Heart right ventricle (tissue), 16 donors: Measurements from ENCODE around the gene SMARCD1. TPM values are rescaled to one million over a fixed set of nuclear protein-coding genes. Genes with fewer than 3 reads are reported as not detected.

Source experiments
- ATAC-seq, 8 donors: fragments of 200-7000 bp; cut with Tn5 transposase; one replicate each; pipeline ENCODE4 v1.9.1; 2020; ENCODE audit warnings: mild to moderate bottlenecking in 8 of 8, moderate library complexity in 8 of 8, moderate number of reproducible peaks in 1 of 8
- DNase-seq, 2 donors: peaks; one replicate each; pipeline ENCODE4 v3.0.0-alpha.2; 2020
- H3K27ac ChIP-seq, 10 donors: fragments of 200-600 bp; sonication (generic) in 2 of 10; one replicate each; pipeline versions ENCODE4 v1.5.0 to v1.8.0; 2020 to 2022; ENCODE audit warnings: mild to moderate bottlenecking in 3 of 10
- H3K27me3 ChIP-seq, 7 donors: fragments of 200-600 bp; one replicate each; pipeline ENCODE4 v1.8.0; 2021 to 2022; ENCODE audit warnings: mild to moderate bottlenecking in 2 of 7
- H3K36me3 ChIP-seq, 9 donors: fragments of 200-600 bp; sonication (generic) in 1 of 9; one replicate each; pipeline versions ENCODE4 v1.5.0 to v1.8.0; 2020 to 2022; ENCODE audit warnings: mild to moderate bottlenecking in 2 of 9
- H3K4me1 ChIP-seq, 9 donors: fragments of 200-600 bp; sonication (generic) in 1 of 9; one replicate each; pipeline versions ENCODE4 v1.5.0 to v1.8.0; 2020 to 2022; ENCODE audit warnings: mild to moderate bottlenecking in 4 of 9
- H3K4me3 ChIP-seq, 10 donors: fragments of 200-600 bp; sonication (generic) in 2 of 10; one replicate each; pipeline versions ENCODE4 v1.5.0 to v1.8.0; 2020 to 2022; ENCODE audit warnings: mild to moderate bottlenecking in 7 of 10, moderate library complexity in 2 of 10
- H3K9me3 ChIP-seq, 11 donors: fragments of 200-600 bp in 10 of 11; sonication (generic) in 2 of 11; one replicate each; pipeline versions ENCODE4 v1.5.0 to v1.8.0; 2013 to 2022; ENCODE audit warnings: mild to moderate bottlenecking in 2 of 11, control low read depth in 1 of 11, moderate library complexity in 1 of 11
- CTCF ChIP-seq, 9 donors: fragments of 200-600 bp; sonication (generic) in 2 of 9; IDR thresholded peaks; one replicate each; pipeline versions ENCODE4 v1.5.0 to v1.8.0; 2021 to 2022; ENCODE audit warnings: antibody characterized with exemption in 9 of 9, mild to moderate bottlenecking in 5 of 9, moderate library complexity in 1 of 9
- WGBS, 2 donors: extraction: QIAGEN DNeasy Blood & Tissue Kit; methylation state at CpG; one replicate each; pipeline ENCODE4 v1.1.7; 2013; ENCODE audit warnings: inconsistent platforms in 1 of 2; 5-methylcytosine and 5-hydroxymethylcytosine counted together
- intact Hi-C, 10 donors: fragments of 100-400 bp; cut with DNase I; formaldehyde crosslinking; loops; one replicate each; pipeline versions ENCODE4 v1.11.1 to v1.14.2; 2022
- polyA plus RNA-seq, 2 donors: library from polyadenylated mRNA; stranded (reverse); fragments of 200-250 nt; gene quantifications; one replicate each; pipeline ENCODE4 v1.2.3, GENCODE V29; 2013
- total RNA-seq, 10 donors: library from RNA; stranded (reverse); fragmentation: NEBNext Ultra II Directional in 3 of 10; extraction: Animal tissue kit (Norgen Biotek cat#: 25700) in 3 of 10; gene quantifications; one replicate each; pipeline versions ENCODE4 v1.2.1 to v1.2.4, GENCODE V29; 2021 to 2023
- donor health status: Arrhythmogenic right ventricular cardiomyopathy.
- donor health status: ischemic (EF 13 %, LVEDD 7.1; RV severe dilation, severe dysfunction).
- donor health status: healthy with polysubstance abuse.
- donor health status: DM: no; HTN: yes; CAD: no.
- donor health status: DM: no; HTN: no; CAD: no.
- donor health status: ischemic (EF 25% LVEDD 6.9; RV normal size, moderate dysfunction).
- donor health status: ischemic (EF 25% LVEDD 5.7; RV mildly dilated, moderate dysfunction).
- donor health status: healthy.
- donor health status: DM: yes; HTN: yes; CAD: no.
- donor health status: Ischemic cardiomyopathy.
- donor health status: ischemic (EF 35%, LVEDD 5.7; RV mildly dilated, moderate dysfunction).
- donor health status: nonischemic (EF 11% LVEDD 7.7; RV severe dilation, severe dysfunction).
- donor health status: DM: yes; HTN: yes; CAD: no.
- donor health status: PGD.
- donor health status: ischemic (EF 29% LVEDD 5.4; RV normal size, mild dysfunction).
- donor health status: nonischemic (EF 23%, LVEDD 6.1; RV moderate dilation, normal function).

The SMARCD1 gene
- total and polyA plus RNA-seq, 12 donors: 12.0 to 24.0 (median 16.0) TPM

DNA sequence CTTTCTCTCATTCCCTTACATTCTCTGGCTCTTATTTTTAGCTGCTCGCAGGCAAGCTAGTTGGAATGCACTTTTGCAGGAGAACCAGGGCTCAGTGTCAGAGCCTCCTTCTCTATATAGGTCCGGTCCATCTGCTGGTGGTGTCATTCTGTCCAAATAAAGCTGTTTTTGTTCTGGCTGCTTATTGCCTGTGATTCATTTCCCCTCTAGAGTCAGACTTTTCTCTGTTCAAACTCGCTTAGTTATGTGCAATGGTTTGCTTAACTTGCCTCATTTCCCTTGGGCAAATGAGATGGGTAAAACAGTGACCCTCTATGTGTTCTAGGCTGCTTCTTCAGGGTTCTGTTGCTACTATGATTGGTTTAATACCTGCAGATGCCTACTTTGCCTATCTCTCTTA lies 2.9 kb downstream of the SMARCD1 start:
- Histone ChIP-seq H3K27me3 (no peaks in the 10 kb centered on the region), H3K36me3 (peaks cover 0 to 66% (median 49%) of the 10 kb centered on the region in 9 donors), H3K9me3 (no peaks in the 10 kb centered on the region), H3K27ac (peak overlapping the region in 2 of 10 donors; percentile 23 to 48), H3K4me1 (peaks cover 0 to 34% (median 13%) of the 10 kb centered on the region in 9 donors), H3K4me3 (no peak overlapping the region)
- intact Hi-C loops: loop anchor here in 6 of 10 donors (2.0 to 10.0 kb wide), 5 partner anchors 23 to 227 kb away; partner anchors contain the start of gene CERS5 (in 2 of the 6)
- DNase-seq (no peak), ATAC-seq (no peak)
- WGBS, 2 donors: 51 to 62% methylated on average over 3 of the region's 3 CpGs
- TF ChIP-seq CTCF (IDR thresholded peaks at IDR 0.05): no peak

- intact Hi-C loops: loop anchor here in 5 of 10 donors (5.0 to 10.0 kb wide), 4 partner anchors 79 to 226 kb away; partner anchors contain the start of gene CERS5 (in 2 of the 5)
- 30 to 45% methylated on average over 3 of the region's 3 CpGs for WGBS, 2 donors
- peak; percentile 50 to 80 (median 78) for TF ChIP-seq CTCF (IDR thresholded peaks at IDR 0.05)
- H3K36me3 ChIP-seq: peaks cover 0 to 74% (median 55%) of the 10 kb centered on the region in 9 donors
- H3K27me3 ChIP-seq: no peaks in the 10 kb centered on the region
- peak in 1 of 2 donors; percentile 41 for DNase-seq
- ATAC-seq: peak in 1 of 8 donors; percentile 18
- H3K4me3 ChIP-seq: no peak overlapping the region
- no peaks in the 10 kb centered on the region for H3K9me3 ChIP-seq
- H3K4me1 ChIP-seq: peaks cover 0 to 34% (median 13%) of the 10 kb centered on the region in 9 donors
- peak overlapping the region in 2 of 10 donors; percentile 23 to 48 for H3K27ac ChIP-seq
Observed at GRCh38 chr12:50088577-50089335, 3.6 kb downstream of the SMARCD1 start.

- Histone ChIP-seq H3K27ac (no peak overlapping the region), H3K4me3 (no peak overlapping the region), H3K27me3 (no peaks in the 10 kb centered on the region), H3K36me3 (peaks cover 0 to 84% (median 65%) of the 10 kb centered on the region in 9 donors), H3K9me3 (no peaks in the 10 kb centered on the region), H3K4me1 (peaks cover 0 to 28% (median 8%) of the 10 kb centered on the region in 9 donors)
- DNase-seq (no peak), ATAC-seq (no peak)
- WGBS, 2 donors: 95 to 97% methylated on average over 7 of the region's 7 CpGs
- no peak for TF ChIP-seq CTCF (IDR thresholded peaks at IDR 0.05)
- intact Hi-C loops: loop anchor here in 5 of 10 donors (5.0 to 10.0 kb wide), 4 partner anchors 78 to 225 kb away; partner anchors contain the start of gene CERS5 (in 2 of the 5)
Observed at GRCh38 chr12:50089730-50090129, 4.6 kb downstream of the SMARCD1 start.

DNA sequence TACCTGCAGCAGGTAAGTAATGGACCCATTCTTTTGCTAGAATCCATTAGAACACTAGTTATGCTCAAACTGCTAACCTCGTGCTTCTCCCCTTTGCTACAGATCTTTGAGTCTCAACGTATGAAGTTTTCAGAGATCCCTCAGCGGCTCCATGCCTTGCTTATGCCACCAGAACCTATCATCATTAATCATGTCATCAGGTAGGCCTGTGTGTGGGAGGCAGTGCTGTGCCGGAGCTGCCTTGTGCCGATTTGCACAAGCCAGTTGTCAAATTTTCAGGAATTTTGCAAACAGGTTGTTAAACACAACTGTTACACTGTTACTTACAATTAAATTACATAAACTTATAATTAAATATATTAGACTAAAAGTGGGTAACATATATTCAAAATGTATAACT lies 5.2 kb downstream of the SMARCD1 start:
- H3K4me3 ChIP-seq: no peak overlapping the region
- ATAC-seq: no peak
- no peak for DNase-seq
- no peak for TF ChIP-seq CTCF (IDR thresholded peaks at IDR 0.05)
- H3K9me3 ChIP-seq: no peaks in the 10 kb centered on the region
- H3K27ac ChIP-seq: no peak overlapping the region
- intact Hi-C loops: no loop called here
- peaks cover 0 to 28% (median 8%) of the 10 kb centered on the region in 9 donors for H3K4me1 ChIP-seq
- H3K27me3 ChIP-seq: no peaks in the 10 kb centered on the region
- peaks cover 0 to 90% (median 71%) of the 10 kb centered on the region in 9 donors for H3K36me3 ChIP-seq
- 81 to 84% methylated on average over 5 of the region's 5 CpGs for WGBS, 2 donors
